Small intestine (tissue), 7 donors: ENCODE measurements around the gene HAPLN3. TPM values are rescaled to one million over a fixed set of nuclear protein-coding genes. Genes with fewer than 3 reads are reported as not detected.

Experiments
- DNase-seq, 2 donors: peaks; one replicate each; pipeline versions ENCODE4 v3.0.0 to v3.0.0-alpha.2; 2013
- FAIRE-seq: peaks from 2 replicates; lab custom pipeline; 2012; peaks lifted over from hg19 to GRCh38; lab: Jason Lieb, UNC
- H3K27ac ChIP-seq, 3 donors: one replicate each; pipeline ENCODE4 v1.5.1; 2013; ENCODE audit warnings: low read length in 2 of 3, mild to moderate bottlenecking in 2 of 3, control low read depth in 1 of 3, inconsistent platforms in 1 of 3, low read depth in 1 of 3, moderate library complexity in 1 of 3
- H3K27me3 ChIP-seq, 3 donors: one replicate each; pipeline ENCODE4 v1.6.1; 2013; ENCODE audit warnings: low read length in 3 of 3, inconsistent platforms in 1 of 3; ENCODE audit not compliant: control insufficient read depth in 3 of 3, insufficient read depth in 3 of 3
- H3K36me3 ChIP-seq, 3 donors: one replicate each; pipeline ENCODE4 v1.6.1; 2013; ENCODE audit warnings: low read length in 3 of 3, inconsistent platforms in 1 of 3, low read depth in 1 of 3, mild to moderate bottlenecking in 1 of 3, moderate library complexity in 1 of 3; ENCODE audit not compliant: control insufficient read depth in 3 of 3, insufficient read depth in 2 of 3
- H3K4me1 ChIP-seq, 3 donors: one replicate each; pipeline ENCODE4 v1.6.1; 2013; ENCODE audit warnings: low read length in 2 of 3, inconsistent platforms in 1 of 3, low read depth in 1 of 3, mild to moderate bottlenecking in 1 of 3, moderate library complexity in 1 of 3; ENCODE audit not compliant: control insufficient read depth in 3 of 3, insufficient read depth in 2 of 3
- H3K4me3 ChIP-seq, 3 donors: one replicate each; pipeline ENCODE4 v1.5.1; 2013; ENCODE audit warnings: low read length in 3 of 3, control low read depth in 1 of 3, inconsistent platforms in 1 of 3, low read depth in 1 of 3, mild to moderate bottlenecking in 1 of 3, moderate library complexity in 1 of 3
- H3K9me3 ChIP-seq, 2 donors: one replicate each; pipeline ENCODE4 v1.6.1; 2013; ENCODE audit warnings: low read depth in 1 of 2, low read length in 1 of 2; ENCODE audit not compliant: control insufficient read depth in 2 of 2, insufficient read depth in 1 of 2
- WGBS, 3 donors: extraction: QIAGEN DNeasy Blood & Tissue Kit; methylation state at CpG; one replicate each; pipeline ENCODE4 v1.1.7; 2013; 5-methylcytosine and 5-hydroxymethylcytosine counted together
- polyA plus RNA-seq, 4 donors: library from polyadenylated mRNA; stranded (reverse) in 3 of 4; unstranded in 1 of 4; fragments of 200-250 nt in 3 of 4; fragments of 120-200 nt in 1 of 4; gene quantifications; one replicate each; pipeline versions ENCODE4 v1.2.1 to v1.2.3, GENCODE V29; 2013
- donor health status: healthy with polysubstance abuse.
- donor health status: control.
- donor health status: control.
- donor health status: Bipolar disorder and iron deficiency.
- donor health status: healthy.

HAPLN3 gene
- polyA plus RNA-seq, 4 donors: 0.27 to 7.6 (median 1.5) TPM; not detected in 1

- Histone ChIP-seq H3K27ac (no peak overlapping the region), H3K27me3 (no peaks in the 10 kb centered on the region), H3K4me3 (no peak overlapping the region), H3K4me1 (peaks cover 0 to 6% (median 0%) of the 10 kb centered on the region in 3 donors), H3K9me3 (no peaks in the 10 kb centered on the region), H3K36me3 (peaks cover 0 to 37% (median 0%) of the 10 kb centered on the region in 3 donors)
- DNase-seq (no peak), FAIRE-seq (no peak)
- 75 to 91% (median 77%) methylated on average over 6 of the region's 6 CpGs for WGBS, 3 donors
Observed at GRCh38 chr15:88902221-88902835, 7.0 kb upstream of the HAPLN3 start.

- WGBS, 3 donors: 89 to 91% (median 91%) methylated on average over 15 of the region's 15 CpGs
- no peak overlapping the region for H3K4me3 ChIP-seq
- no peaks in the 10 kb centered on the region for H3K9me3 ChIP-seq
- no peak overlapping the region for H3K27ac ChIP-seq
- DNase-seq (no peak), FAIRE-seq (no peak)
- H3K27me3 ChIP-seq: no peaks in the 10 kb centered on the region
- H3K4me1 ChIP-seq: peaks cover 0 to 6% (median 0%) of the 10 kb centered on the region in 3 donors
- H3K36me3 ChIP-seq: peaks cover 0 to 31% (median 0%) of the 10 kb centered on the region in 3 donors
Observed at GRCh38 chr15:88901508-88902220, 6.3 kb upstream of the HAPLN3 start.

- WGBS, 3 donors: 77 to 90% (median 89%) methylated on average over 5 of the region's 5 CpGs
- Histone ChIP-seq H3K27me3 (no peaks in the 10 kb centered on the region), H3K9me3 (no peaks in the 10 kb centered on the region), H3K4me3 (no peak overlapping the region), H3K36me3 (peaks cover 0 to 27% (median 0%) of the 10 kb centered on the region in 3 donors), H3K4me1 (peaks cover 0 to 6% (median 0%) of the 10 kb centered on the region in 3 donors), H3K27ac (no peak overlapping the region)
- DNase-seq (no peak), FAIRE-seq (no peak)
Observed at GRCh38 chr15:88900982-88901418, 5.7 kb upstream of the HAPLN3 start.

- FAIRE-seq (no peak), DNase-seq (no peak)
- Histone ChIP-seq H3K27ac (no peak overlapping the region), H3K36me3 (peaks cover 0 to 22% (median 0%) of the 10 kb centered on the region in 3 donors), H3K27me3 (peaks cover 0 to 4% (median 0%) of the 10 kb centered on the region in 3 donors), H3K4me1 (peaks cover 0 to 6% (median 0%) of the 10 kb centered on the region in 3 donors), H3K4me3 (no peak overlapping the region), H3K9me3 (no peaks in the 10 kb centered on the region)
- WGBS, 3 donors: 73 to 91% (median 86%) methylated on average over 12 of the region's 12 CpGs
Observed at GRCh38 chr15:88900309-88900981, 5.1 kb upstream of the HAPLN3 start.

GRCh38 chr15:88899251-88899650, 3.9 kb upstream of the HAPLN3 start:
- no peak for DNase-seq
- H3K27ac ChIP-seq: no peak overlapping the region
- peaks cover 0 to 19% (median 0%) of the 10 kb centered on the region in 3 donors for H3K36me3 ChIP-seq
- WGBS, 3 donors: 77 to 87% (median 81%) methylated on average over 9 of the region's 9 CpGs
- no peak overlapping the region for H3K4me3 ChIP-seq
- no peaks in the 10 kb centered on the region for H3K4me1 ChIP-seq
- FAIRE-seq: no peak
- H3K27me3 ChIP-seq: peaks cover 0 to 15% (median 0%) of the 10 kb centered on the region in 3 donors
- no peaks in the 10 kb centered on the region for H3K9me3 ChIP-seq

- H3K9me3 ChIP-seq: no peaks in the 10 kb centered on the region
Observed at GRCh38 chr15:88898736-88899135, 3.4 kb upstream of the HAPLN3 start.

GRCh38 chr15:88897456-88898194, 2.3 kb upstream of the HAPLN3 start:
- H3K27ac ChIP-seq: no peak overlapping the region
- no peak for FAIRE-seq
- no peak overlapping the region for H3K4me3 ChIP-seq
- DNase-seq: peak; percentile 52 to 81
- 47 to 53% (median 50%) methylated on average over 12 of the region's 12 CpGs for WGBS, 3 donors
- no peaks in the 10 kb centered on the region for H3K4me1 ChIP-seq
- H3K36me3 ChIP-seq: peaks cover 0 to 15% (median 0%) of the 10 kb centered on the region in 3 donors
- no peaks in the 10 kb centered on the region for H3K9me3 ChIP-seq
- peaks cover 0 to 24% (median 0%) of the 10 kb centered on the region in 3 donors for H3K27me3 ChIP-seq

More at GRCh38 chr15:88898736-88899135, 3.4 kb upstream of the HAPLN3 start:
- Histone ChIP-seq H3K36me3 (peaks cover 0 to 19% (median 0%) of the 10 kb centered on the region in 3 donors), H3K27ac (no peak overlapping the region), H3K4me1 (no peaks in the 10 kb centered on the region), H3K4me3 (no peak overlapping the region), H3K27me3 (peaks cover 0 to 20% (median 0%) of the 10 kb centered on the region in 3 donors)
- DNase-seq (no peak), FAIRE-seq (no peak)
- WGBS, 3 donors: 85 to 92% (median 87%) methylated on average over 15 of the region's 15 CpGs

GRCh38 chr15:88897142-88897455, 1.8 kb upstream of the HAPLN3 start:
- DNase-seq: no peak
- Histone ChIP-seq H3K4me1 (no peaks in the 10 kb centered on the region), H3K27me3 (peaks cover 0 to 24% (median 0%) of the 10 kb centered on the region in 3 donors), H3K27ac (no peak overlapping the region), H3K9me3 (no peaks in the 10 kb centered on the region), H3K36me3 (peaks cover 0 to 11% (median 0%) of the 10 kb centered on the region in 3 donors), H3K4me3 (no peak overlapping the region)
- no peak for FAIRE-seq
- WGBS, 3 donors: 26 to 47% (median 44%) methylated on average over 8 of the region's 8 CpGs
